SK-N-MC (cell line): ENCODE data around the gene LRRC17.

Experiments used
- EZH2 ChIP-seq: fragments of 200-600 bp; sonication (generic); IDR thresholded peaks from one replicate; pipeline ENCODE4 v1.6.1; 2017; ENCODE audit warnings: antibody characterized with exemption
- POLR2AphosphoS5 ChIP-seq: IDR thresholded peaks from 2 replicates; pipeline ENCODE4 v1.6.1; 2012; ENCODE audit warnings: mild to moderate bottlenecking, low read depth, low read length, borderline replicate concordance

DNA sequence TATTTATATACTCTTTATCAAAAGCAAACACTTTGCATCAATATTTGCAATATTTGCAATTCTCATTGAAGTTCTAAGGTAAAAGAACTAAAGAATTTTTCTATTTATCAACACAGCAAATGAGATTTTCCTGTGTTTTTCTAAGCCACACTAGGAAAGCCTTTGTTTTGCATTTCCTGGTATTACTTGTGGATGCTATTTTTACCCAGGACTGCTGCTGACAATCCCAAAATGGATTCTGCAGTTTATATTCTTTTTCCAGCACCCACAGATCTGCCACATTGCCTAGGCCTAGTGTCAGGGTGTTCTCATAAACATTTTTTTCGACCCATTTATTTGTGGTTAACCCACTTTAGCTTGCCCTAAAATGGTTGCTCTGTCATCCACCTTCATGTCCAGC is 25.9 kb downstream of the LRRC17 start:
- no peak for TF ChIP-seq EZH2
- no peak for TF ChIP-seq POLR2AphosphoS5
